GM19468 (cell line): ENCODE data around the gene GPRC5C.

Source experiments
- ATAC-seq: cut with Tn5 transposase; IDR thresholded peaks from one replicate; pipeline ENCODE4 v1.9.1; 2021; ENCODE audit warnings: mild to moderate bottlenecking, moderate library complexity, moderate number of reproducible peaks; ENCODE audit not compliant: unreplicated experiment; ENCODE audit errors: extremely low read depth

Gene GPRC5C, protein sequence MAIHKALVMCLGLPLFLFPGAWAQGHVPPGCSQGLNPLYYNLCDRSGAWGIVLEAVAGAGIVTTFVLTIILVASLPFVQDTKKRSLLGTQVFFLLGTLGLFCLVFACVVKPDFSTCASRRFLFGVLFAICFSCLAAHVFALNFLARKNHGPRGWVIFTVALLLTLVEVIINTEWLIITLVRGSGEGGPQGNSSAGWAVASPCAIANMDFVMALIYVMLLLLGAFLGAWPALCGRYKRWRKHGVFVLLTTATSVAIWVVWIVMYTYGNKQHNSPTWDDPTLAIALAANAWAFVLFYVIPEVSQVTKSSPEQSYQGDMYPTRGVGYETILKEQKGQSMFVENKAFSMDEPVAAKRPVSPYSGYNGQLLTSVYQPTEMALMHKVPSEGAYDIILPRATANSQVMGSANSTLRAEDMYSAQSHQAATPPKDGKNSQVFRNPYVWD

DNA sequence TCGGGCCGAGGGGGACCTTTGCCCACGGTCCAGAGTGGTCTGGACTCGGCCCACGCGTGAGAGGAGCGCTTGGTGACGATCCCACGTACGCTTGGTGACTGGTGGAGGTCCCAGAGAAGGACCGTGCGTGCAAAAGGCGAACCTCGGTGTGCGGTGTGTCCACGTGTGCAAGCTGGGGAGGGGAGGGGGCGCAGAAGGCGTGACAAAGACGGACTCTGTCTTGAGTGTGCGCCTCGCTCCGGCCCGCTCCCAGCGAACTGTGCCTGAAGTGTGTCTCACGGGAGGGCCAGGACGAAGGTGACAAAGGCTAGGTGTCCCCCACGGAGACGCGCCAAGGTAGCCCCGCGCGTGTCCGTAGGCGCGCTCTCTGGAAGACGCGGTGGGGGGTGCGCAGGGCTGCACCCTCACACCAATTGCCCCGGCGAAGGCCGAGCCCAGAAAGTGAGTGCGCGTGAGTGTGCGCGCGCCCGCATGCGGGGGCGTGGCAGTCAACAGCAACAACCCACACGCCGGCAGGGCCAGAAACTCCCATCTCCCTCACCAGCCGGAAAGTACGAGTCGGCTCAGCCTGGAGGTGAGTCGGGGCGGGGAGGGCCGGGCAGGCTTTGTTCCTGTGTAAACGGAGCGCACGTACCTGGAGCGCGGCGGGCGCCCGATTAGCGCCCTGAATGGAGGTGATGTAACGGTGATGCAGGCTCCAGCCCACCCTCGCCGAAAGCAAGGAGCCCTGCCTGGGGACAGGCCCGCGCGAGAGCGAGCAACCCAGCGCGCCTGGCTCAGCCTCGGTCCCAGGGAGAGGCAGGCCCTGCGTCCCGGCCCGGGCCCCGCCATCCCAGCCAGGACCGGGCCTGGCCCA, at the start of gene GPRC5C:
TSS of gene GPRC5C (plus strand) at position 521 of the 856 bp plus-strand sequence. CDS start 7,689 bp downstream, outside the sequence.
- ATAC-seq = no peak

DNA sequence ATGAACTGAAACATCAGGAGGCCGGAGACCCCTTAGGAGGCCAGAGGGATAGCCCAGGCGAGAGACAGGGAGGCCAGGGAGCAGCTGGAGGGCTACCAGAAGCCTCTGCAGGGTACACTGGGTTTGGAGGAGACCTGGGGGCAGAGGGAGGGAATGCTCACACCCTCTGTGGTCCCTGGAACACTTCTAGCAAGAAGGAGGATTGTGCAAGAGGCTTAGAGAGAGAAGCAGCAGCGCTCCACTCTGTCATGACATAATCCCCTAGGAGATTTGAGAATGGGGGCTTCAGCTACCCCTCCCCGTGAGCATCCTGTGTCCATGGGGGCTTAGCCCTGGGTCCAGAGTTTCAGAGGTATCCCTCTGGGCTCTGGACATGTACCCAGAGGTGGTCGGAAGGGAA, 48.7 kb upstream of the GPRC5C start:
- ATAC-seq = no peak

DNA sequence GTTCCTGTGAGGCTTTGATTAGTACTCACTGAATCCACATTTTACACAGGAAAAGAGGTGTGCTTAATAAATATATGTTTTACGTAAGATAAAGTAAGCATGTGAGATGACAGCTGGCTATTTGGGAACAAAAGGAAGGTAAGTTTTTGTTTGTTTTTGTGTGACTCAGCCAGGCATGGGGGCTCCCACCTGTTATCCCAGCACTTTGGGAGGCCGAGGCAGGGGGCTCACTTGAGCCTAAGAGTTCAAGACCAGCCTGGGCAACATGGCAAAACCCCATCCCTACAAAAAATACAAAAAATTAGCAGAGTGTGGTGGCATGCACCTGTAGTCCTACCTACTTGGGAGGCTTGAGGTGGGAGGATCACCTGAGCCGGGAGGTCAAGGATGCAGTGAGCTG, 46.7 kb upstream of the GPRC5C start:
- no peak for ATAC-seq

DNA sequence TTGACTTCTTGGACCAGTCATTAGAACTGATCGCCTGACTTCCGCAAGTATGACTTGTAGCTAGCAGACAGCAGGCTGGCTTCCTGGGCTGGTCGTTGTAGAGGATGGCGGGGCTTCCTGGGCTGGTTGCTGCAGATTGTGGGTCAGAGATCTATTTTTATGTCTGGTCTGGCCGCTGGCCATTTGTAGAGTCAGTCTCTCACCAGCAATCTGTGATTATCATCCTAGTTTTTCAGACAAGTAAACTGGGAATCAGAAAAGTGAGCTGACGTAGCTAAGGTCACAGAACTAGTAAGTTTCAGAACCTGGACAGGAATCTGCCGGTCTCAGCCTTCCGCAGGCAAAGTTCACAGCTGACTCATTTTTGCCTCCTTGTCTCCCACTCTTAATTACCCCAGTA, 45.5 kb upstream of the GPRC5C start:
- no peak for ATAC-seq

DNA sequence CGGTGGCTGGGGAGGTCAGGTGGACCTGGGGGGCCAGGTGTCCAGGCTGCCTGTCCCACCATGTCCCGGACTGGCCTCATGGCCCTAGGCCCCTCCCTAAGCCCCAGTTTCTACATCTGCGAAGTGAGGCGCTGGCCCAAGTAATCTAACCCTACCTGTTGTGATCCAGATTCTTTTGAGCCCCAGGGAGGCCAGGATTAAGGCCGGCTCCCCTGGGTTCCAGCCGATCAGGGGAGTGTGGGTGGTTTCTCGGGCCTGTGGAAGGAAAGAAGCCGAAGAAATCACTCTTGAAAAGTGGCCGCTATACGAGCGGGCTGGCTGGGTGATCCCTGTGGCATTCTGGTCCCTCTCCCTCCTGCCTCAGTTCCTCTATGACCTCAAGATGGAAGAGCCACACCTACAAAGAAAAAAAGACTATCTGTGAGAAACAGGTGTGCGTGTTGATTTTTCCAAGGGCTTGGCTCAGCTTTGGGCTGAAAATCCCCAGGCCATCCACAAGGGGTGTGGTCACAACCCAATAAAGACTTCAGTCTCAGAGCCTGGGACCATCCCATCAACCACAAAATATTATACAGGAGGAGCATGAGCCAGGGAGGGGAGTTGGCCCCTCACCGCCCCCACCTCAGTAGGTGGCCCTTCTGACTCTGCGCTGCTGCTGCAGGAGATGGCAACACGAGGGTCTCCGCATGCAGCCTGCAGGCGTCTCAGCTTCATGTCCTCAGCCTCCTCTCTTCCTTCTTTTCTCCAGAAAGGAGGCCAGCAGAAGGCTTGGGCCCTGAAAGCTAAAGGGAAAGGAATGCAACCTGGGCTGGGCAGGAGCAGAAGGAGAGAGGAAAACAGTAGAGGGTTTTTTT, 44.3 kb upstream of the GPRC5C start:
- ATAC-seq = no peak

DNA sequence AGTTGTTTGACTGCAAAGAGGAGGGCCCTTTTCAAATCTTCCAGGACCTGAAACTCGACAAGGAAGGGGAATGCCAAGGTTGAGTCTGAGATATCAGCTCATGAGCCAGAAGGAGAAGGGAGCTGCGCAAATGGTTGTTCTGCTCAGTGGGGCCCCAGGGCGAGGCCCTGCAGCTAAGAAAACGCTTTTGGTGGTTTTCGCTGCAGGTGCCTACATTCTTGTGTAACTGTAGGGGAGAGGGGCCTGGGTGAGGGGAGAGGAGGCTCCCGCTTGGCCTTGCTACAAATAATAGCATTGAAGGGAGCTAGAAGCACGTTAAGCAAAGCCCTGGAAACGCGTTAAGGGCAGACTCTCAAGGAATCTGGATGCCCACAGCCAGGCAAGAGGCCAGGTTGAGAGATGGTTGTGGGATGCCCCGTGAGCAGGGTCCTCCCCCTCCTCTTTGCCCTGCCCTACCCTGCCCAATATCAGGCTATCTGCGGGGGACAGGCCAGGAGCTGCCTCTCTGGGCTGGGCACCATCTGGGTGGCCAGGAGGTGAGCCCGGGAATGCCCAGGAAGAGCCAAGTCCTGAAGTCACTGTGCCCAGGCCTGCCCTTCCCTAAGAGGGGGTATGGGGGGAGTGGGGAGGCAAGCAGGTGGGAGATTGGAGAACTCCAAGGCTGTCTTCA, 42.7 kb upstream of the GPRC5C start:
- ATAC-seq = no peak

DNA sequence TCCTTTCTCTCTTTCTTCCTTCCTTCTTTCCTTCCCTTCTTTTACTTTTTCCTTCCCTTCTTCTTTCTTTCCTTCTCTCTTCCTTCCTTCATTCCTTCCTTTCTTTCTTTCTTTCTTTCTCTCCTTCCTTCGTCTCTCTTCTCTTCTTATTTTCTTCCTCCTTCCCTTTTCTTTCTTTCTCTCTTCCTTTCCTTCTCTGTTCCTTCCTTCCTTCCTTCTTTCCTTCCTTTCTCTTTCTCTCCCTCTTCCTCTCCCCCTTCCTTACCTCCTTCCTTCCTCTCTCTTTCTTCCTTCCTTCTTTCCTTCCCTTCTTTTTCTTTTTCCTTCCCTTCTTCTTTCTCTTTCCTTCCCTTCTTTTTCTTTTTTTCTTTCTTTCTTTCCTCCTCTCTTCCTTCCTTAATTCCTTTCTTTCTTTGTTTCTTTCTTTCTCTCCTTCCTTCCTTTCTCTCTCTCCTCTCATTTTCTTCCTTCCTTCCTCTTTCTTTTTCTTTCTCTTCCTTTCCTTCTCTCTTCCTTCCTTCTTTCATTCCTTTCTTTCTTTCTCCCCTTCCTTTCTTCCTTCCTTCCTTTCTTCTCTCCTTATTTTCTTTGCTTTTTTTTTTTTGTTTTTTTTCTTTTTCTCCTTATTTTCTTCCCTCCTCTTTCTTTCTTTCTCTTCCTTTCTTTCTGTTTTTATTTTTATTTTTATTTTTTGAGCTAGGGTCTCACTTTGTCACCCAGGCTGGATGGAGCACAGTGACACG, 41.8 kb upstream of the GPRC5C start:
- ATAC-seq = no peak

DNA sequence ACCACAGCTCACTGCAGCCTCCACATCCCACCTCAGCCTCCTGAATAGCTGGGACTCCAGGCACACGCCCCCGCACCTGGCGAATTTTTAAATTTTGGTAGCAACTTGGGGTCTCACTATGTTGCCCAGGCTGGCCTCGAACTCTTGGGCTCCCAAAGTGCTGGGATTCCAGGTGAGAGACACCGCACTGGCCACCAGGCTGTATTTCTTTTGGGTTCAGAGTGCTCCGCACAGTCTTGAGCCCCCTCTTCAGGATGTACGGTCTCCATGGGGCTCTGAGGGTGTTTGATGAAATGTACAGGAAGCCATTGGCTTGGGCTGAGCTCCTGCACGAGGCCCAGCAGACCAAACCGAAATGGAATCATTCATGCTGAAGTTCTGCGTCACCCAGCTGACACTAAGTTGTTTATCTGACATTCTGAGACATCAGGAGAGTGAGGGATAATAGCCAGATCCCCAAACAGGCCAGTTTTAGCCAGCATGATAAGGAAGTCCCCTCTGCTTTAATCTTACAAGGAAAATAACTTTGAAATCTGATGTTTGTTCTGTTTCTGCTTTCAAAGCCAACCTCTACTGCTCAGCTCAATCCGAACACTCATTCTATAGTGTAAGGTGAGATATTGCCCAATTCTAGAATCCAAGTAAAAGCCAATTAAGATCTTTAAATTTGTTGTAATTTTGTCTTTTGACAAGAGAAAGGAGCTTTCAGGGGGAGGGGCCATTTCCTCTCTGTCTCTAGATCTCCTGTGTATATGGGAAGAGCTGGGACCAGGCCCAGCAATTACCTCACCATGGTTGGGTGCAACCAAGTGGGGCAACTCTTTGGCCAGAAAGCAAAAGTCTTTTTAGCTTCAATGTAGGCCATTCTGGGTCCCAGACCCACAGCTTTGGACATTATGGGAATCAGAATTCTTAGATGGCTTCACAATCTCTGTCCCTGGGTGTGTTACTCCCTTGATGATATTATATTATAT, 40.9 kb upstream of the GPRC5C start:
- no peak for ATAC-seq

DNA sequence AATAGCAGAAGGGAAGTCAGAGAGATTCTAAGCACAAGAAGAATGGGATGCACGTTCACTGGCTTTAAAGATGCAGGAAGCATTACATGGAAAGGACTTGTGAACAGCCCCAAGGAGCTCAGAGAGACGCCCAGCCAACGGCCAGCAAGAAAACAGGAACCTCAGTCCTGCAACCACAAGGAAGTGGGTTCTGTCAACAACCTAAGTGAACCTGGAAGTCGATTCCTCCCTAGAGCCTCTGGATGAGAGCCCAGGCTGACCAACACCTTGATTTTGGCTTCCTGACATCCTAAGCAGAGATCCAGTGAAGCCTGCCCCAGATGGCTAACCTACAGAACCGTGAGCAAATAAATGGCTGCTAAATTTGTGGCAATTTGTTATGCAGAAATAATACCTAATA, 40.1 kb upstream of the GPRC5C start:
- ATAC-seq = no peak

DNA sequence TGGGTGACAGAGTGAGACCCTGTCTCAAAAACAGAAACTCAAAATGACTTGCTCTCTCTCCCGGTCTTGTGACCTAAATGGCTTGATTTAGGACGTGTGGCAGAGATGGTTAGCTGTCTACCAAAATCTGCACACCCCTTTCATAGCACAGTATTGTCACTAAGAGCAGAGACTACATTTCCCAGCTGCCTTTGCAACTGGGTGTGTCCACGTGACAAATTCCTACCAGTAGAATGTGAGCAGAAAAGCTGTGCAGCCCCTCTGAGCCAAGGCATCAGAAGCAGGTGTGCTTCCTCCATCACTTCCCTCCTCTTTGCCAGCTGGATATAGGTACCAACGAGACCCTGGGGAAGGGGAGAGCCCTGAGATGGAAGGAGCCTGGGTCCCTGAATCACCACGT, 39.0 kb upstream of the GPRC5C start:
- ATAC-seq = no peak

DNA sequence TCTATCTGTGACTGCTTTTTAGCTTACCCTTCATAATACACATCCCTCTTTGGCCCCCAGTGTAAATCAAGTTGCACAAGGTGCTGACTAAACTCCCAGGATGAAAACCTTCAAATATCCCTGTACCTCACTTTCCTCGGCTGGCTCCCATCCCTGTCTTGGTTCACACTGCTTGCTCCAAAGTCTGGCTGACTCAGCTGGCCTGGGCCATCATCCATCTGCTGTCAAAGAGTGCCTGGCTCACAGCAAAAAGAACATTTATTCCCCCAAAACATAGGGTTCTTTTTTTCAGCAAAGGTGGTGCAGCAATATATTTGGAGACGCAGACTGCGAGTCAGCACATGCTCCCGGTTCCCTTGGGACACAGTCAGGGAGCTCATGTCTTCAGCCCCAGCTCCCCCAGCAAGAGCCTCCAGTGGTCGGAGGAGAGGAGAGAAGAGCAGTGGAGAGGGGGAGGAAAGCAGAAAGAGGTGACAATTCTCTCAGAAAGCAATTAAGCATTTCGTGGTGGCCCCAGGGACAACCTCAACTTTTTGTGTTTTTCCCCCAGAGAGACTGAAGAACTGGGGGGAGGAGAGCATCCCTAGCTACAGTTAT, 38.4 kb upstream of the GPRC5C start:
- no peak for ATAC-seq

DNA sequence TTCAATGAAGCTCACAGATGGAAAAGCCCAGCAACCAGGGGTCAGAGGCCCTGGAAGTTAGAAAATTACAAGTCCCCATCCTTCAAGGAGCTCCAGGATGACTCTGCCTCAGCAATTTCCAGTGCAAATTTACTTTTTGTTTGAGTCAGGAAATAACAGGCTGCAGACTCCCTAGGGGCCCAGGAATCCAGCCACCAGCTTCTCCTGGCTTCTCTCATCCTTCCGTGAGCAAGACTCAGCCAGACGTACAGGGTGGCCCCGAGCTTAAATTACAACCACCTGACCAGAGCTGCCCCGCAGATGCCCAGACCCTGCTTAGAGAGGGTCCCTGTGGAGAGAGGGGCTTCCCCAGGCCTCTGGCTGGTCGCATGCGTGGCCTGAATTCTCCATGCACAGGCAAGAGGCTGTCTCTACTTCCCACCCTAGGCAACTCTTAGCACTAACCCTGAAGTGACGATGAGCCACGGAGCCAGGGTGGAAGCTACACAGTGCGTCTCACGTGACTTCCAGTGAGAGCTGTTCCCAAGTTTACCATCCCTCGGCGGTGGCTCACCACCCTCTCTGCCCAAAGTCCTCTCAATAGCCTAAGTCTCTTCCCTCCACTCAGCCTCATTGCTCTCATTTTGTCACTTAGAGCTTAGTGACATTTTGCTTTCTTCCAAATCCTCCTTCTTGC, 37.5 kb upstream of the GPRC5C start:
- no peak for ATAC-seq

DNA sequence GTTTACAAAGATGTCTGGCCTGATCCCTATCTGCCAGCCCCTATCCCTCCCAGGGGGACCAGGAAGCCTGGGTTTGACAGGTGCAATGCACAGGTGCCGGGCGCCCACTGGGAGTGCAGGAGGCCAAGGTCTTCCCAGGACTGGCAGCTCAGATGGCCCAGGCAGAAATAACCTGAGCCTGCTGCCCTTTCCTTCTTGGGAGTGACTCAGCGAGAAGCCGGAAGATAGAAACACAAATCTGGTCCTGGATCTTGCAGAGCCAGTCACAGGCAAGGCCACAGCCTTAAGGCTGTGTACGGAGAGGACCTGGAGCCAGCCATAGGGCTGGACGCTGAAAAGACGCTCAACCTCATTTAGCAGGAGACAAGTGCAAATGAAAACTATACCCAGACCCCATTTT, 36.9 kb upstream of the GPRC5C start:
- no peak for ATAC-seq

DNA sequence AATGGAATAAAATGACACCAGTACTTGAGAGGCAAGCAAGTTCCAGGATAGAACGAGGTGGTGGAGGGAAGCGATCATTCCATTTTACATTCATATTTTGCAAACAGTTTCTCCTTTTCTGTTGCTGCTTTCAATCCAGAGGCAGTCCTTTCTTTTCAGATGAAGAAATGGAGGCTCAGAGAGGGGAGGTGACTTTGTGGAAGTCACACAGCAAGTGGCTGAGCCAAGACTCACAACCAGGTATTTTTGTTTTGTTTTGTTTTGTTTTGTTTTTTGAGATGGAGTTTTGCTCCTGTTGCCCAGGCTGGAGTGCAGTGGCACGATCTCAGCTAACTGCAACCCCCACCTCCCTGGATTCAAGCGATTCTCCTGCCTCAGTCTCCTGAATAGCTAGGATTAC, 35.3 kb upstream of the GPRC5C start:
- ATAC-seq = no peak

DNA sequence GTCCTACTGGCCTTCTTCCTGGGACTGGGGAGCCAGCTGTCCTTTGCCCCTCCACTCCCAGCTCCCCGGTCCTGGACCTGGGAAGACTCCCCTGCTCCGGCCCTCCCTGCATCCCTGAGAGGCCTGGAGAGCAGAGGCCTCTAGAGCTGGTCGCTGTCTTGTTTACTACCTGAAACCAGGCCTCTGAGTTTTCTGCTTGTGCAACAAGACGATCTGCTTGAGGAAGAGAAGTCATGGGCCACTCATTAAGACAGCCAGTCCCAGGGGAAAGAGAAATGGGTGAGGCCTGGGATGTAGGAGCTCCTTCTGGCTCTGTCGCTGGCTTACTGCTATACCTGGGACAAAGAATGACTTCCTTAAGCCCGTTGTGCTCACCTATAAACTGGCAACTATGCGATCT, 29.8 kb upstream of the GPRC5C start:
- no peak for ATAC-seq

DNA sequence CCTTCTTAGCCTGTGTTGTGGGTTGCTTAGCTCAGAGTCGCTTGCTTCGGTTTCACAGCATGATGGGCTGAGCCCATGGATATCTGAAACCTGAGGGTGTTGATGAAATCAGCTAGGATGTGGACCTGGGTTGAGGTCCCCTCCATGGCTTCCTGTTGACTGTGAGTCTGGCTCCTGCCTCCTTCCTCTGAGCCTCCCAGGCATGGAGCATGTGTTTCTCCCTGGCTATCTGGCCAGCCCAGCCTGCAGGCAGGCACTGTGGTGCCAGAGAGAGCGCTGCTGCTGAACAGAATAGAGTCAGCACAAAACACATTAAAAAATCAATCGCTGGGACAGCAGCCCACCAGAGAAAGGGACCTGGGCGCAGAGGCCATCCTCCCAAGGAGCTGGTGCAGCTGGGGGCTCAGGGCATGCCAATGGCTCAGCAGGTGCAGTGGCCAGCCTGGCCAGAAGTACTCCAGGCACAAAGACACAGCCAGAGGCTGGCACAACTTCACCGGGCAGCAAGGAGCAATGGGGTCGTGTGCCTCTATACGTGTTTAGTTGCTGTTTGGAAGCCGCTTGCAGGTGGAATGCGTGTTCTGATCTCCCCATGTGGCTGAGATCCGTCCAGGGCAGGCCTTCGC, 28.3 kb upstream of the GPRC5C start:
- no peak for ATAC-seq

DNA sequence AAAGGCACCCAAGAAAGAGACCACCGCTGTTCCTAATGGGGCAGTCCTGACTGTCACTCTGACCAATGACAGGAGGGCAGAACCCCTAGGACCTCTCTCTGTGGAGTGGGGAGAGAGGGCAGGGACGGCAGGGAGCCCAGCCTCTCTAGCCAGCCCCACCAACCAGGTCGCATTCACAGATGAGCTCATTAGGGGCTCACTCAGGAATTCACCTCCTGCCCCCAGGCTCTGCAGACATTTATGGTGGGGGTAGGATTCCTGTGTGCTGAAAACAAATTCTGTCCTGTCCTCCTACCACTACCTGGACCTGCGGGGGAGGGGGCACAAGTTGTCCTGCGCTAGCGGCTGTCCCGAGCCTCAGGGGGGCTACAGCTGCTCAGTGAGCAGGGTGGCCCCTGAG, 27.7 kb upstream of the GPRC5C start:
- ATAC-seq = no peak
